Stimulated activated CD8-positive, alpha-beta memory T cell treated with anti-CD3 and anti-CD28 coated beads, Interleukin-4, amount 100 ng/mL, for 24 hours (primary cell): Measurements from ENCODE around the gene BMP7.
"Not testable (repeated sequence)": the region's sequence is repeated elsewhere in the genome, so short reads cannot be mapped to it uniquely, and the experiment has no call there.

Source experiments
- DNase-seq: peaks from one replicate; pipeline ENCODE4 v3.0.0-alpha.2; 2020; ENCODE audit warnings: low read depth

The BMP7 gene

GRCh38 chr20:57210054-57210910, 56.2 kb downstream of the BMP7 start:
- no peak for DNase-seq

- no peak for DNase-seq
Observed at GRCh38 chr20:57209413-57209812, 57.0 kb downstream of the BMP7 start.

GRCh38 chr20:57208198-57208597, 58.2 kb downstream of the BMP7 start:
- DNase-seq, result no peak

- DNase-seq, result no peak
Observed at GRCh38 chr20:57207251-57207650, 59.2 kb downstream of the BMP7 start.

GRCh38 chr20:57205606-57206219, 60.7 kb downstream of the BMP7 start:
- no peak for DNase-seq

GRCh38 chr20:57203986-57204385, 62.5 kb downstream of the BMP7 start:
- no peak for DNase-seq

- DNase-seq, result no peak
Observed at GRCh38 chr20:57203204-57203603, 63.2 kb downstream of the BMP7 start.

- DNase-seq, result no peak
Observed at GRCh38 chr20:57202309-57202708, 64.1 kb downstream of the BMP7 start.

- no peak for DNase-seq
Observed at GRCh38 chr20:57200882-57201695, 65.4 kb downstream of the BMP7 start.

GRCh38 chr20:57199656-57200405, 66.6 kb downstream of the BMP7 start:
- no peak for DNase-seq

GRCh38 chr20:57198132-57199072, 68.0 kb downstream of the BMP7 start:
- DNase-seq, result no peak

- DNase-seq, result no peak
Observed at GRCh38 chr20:57197352-57198131, 68.9 kb downstream of the BMP7 start.

- DNase-seq, result no peak
Observed at GRCh38 chr20:57195469-57196100, 70.9 kb downstream of the BMP7 start.

GRCh38 chr20:57195023-57195422, 71.4 kb downstream of the BMP7 start:
- no peak for DNase-seq

- DNase-seq, result no peak
Observed at GRCh38 chr20:57194154-57194553, 72.3 kb downstream of the BMP7 start.

- DNase-seq, result no peak
Observed at GRCh38 chr20:57193094-57193493, 73.3 kb downstream of the BMP7 start.

- no peak for DNase-seq
Observed at GRCh38 chr20:57192311-57192710, 74.1 kb downstream of the BMP7 start.

- DNase-seq, result not testable (repeated sequence)
Observed at GRCh38 chr20:57191265-57191638, 75.2 kb downstream of the BMP7 start.

- DNase-seq, result no peak
Observed at GRCh38 chr20:57190536-57191264, 75.7 kb downstream of the BMP7 start.
